ENCODE measurements around the gene CAND2. TPM values are rescaled to one million over a fixed set of nuclear protein-coding genes. Genes with fewer than 3 reads are reported as not detected.

Gene CAND2
- total and polyA plus RNA-seq, 2 of the 8 experiments (the other 6 are each of a cell fraction or from before 2014, with no cell fraction given), result 8.7 TPM

- Histone ChIP-seq H3K36me3 (ENCODE audit: control insufficient read depth in 2 of 4, insufficient read depth in 4 of 4, low read length in 3 of 4) (peaks cover 44 to 67% (median 51%) of the 10 kb centered on the region in 4 experiments), H2AFZ (ENCODE audit: low read length) (no peak overlapping the region), H3K27ac (ENCODE audit: low read depth, low read length) (no peak overlapping the region), H2AK5ac (ENCODE audit: low read depth, low read length) (no peak overlapping the region), H2BK12ac (ENCODE audit: low read depth, low read length) (no peak overlapping the region), H2BK5ac (ENCODE audit: low read depth, low read length) (no peak overlapping the region), H3K79me2 (ENCODE audit: control insufficient read depth in 1 of 2, insufficient read depth in 2 of 2, low read length in 2 of 2) (peaks cover 0 to 20% of the 10 kb centered on the region in 2 experiments; a peak in 3 of 4 replicates), H4K20me1 (replicated peaks in 1 of 2; ENCODE audit: control insufficient read depth in 1 of 2, insufficient read depth in 2 of 2, low read length in 2 of 2) (peaks cover 14 to 28% of the 10 kb centered on the region in 2 experiments), H2BK15ac (ENCODE audit: low read length) (no peak overlapping the region), H2BK20ac (ENCODE audit: low read length) (no peak overlapping the region), H4K91ac (replicated peaks; ENCODE audit: insufficient read length, low read length) (no peak overlapping the region), H4K8ac (ENCODE audit: extremely low read depth, insufficient read depth, low read length) (no peak overlapping the region), H3K18ac (ENCODE audit: extremely low read depth, low read length) (no peak overlapping the region), H3K27me3 (replicated peaks in 1 of 4; ENCODE audit: control insufficient read depth in 3 of 4, extremely low read depth in 1 of 4, insufficient read depth in 3 of 4, low read length in 3 of 4) (no peaks in the 10 kb centered on the region), H3K9me3 (ENCODE audit: insufficient read depth in 2 of 2, low read depth in 1 of 2, low read length in 1 of 2) (no peaks in the 10 kb centered on the region), H2BK120ac (replicated peaks; ENCODE audit: low read depth, low read length) (no peak overlapping the region), H3K4me2 (ENCODE audit: insufficient read depth in 1 of 2, low read depth in 2 of 2, low read length in 2 of 2) (no peak overlapping the region; a peak in 1 of 4 replicates), H3K23me2 (ENCODE audit: low read depth, low read length) (no peaks in the 10 kb centered on the region), H3K4me1 (replicated peaks in 1 of 4; ENCODE audit: control insufficient read depth in 3 of 4, insufficient read depth in 4 of 4, low read length in 3 of 4) (peaks cover 3 to 10% (median 5%) of the 10 kb centered on the region in 4 experiments; a peak in 6 of 7 replicates), H4K5ac (ENCODE audit: insufficient read length, low read depth, low read length) (no peak overlapping the region), H3K4ac (replicated peaks; ENCODE audit: insufficient read length, low read depth, low read length) (no peak overlapping the region), H3K4me3 (ENCODE audit: extremely low read depth in 1 of 4, insufficient read depth in 2 of 4, low read depth in 3 of 4, low read length in 4 of 4) (no peak overlapping the region), H3K14ac (ENCODE audit: insufficient read length) (no peak overlapping the region), H3K23ac (ENCODE audit: insufficient read length) (no peak overlapping the region), H3K9ac (replicated peaks in 1 of 4; ENCODE audit: extremely low read depth in 1 of 4, low read depth in 3 of 4, low read length in 3 of 4) (no peak overlapping the region), H3K79me1 (ENCODE audit: low read depth, low read length) (peaks cover 8% of the 10 kb centered on the region), H3K56ac (replicated peaks; ENCODE audit: insufficient read length, low read depth, low read length) (no peak overlapping the region)
- CTCF ChIA-PET (ENCODE audit: partially characterized antibody), result interaction anchor here (0.8 to 6.5 kb wide), 15 partner anchors 9 to 126 kb away, joined by 3 to 83 read pairs (median 5); partner anchors contain the start of gene RPL32
- DNase-seq (ENCODE audit: low read depth in 1 of 2, low spot score in 2 of 2) (no peak), FAIRE-seq (no peak)
- POLR2A ChIA-PET (ENCODE audit: partially characterized antibody), result interaction anchor here (0.7 to 28.5 kb wide), 32 partner anchors 2 to 162 kb away, joined by 3 to 661 read pairs (median 4); partner anchors contain the start of genes CAND2, RPL32 and TMEM40
- TF ChIP-seq NANOG (IDR thresholded peaks at IDR 0.05; ENCODE audit: insufficient read depth, low read depth, low read length, poor library complexity, severe bottlenecking) (no peak), POLR2A (IDR thresholded peaks at IDR 0.05; ENCODE audit: control extremely low read depth in 1 of 2, low read depth in 2 of 2, low read length in 2 of 2) (peak in 1 of 2 experiments; percentile 7; a peak in 1 of 3 replicates), POLR2AphosphoS5 (IDR thresholded peaks at IDR 0.05; ENCODE audit: low read depth, low read length) (peak; percentile 84)
- WGBS, 2 experiments (ENCODE audit: extremely low coverage in 1 of 2, insufficient coverage in 1 of 2, insufficient read length in 1 of 2, insufficient replicate concordance in 2 of 2, low coverage in 1 of 2, low lambda C conversion rate in 2 of 2, missing lambda C conversion rate in 1 of 2), result 86% methylated on average over 7 of the region's 7 CpGs; no CpG with 5 or more reads in 1 of the 2 experiments
These were observed 36.1 kb downstream of the CAND2 start for GRCh38 chr3:12832350-12833221.

Measured in H1 (cell line).